Ammon's horn (tissue), 1 donor: ENCODE results near the gene WASHC4.
"Not testable (repeated sequence)": the region's sequence is repeated elsewhere in the genome, so short reads cannot be mapped to it uniquely, and the experiment has no call there.

Source experiments
- DNase-seq: peaks from one replicate; pipeline ENCODE4 v3.0.0-alpha.2; 2016; ENCODE audit warnings: low spot score

Gene WASHC4

DNA sequence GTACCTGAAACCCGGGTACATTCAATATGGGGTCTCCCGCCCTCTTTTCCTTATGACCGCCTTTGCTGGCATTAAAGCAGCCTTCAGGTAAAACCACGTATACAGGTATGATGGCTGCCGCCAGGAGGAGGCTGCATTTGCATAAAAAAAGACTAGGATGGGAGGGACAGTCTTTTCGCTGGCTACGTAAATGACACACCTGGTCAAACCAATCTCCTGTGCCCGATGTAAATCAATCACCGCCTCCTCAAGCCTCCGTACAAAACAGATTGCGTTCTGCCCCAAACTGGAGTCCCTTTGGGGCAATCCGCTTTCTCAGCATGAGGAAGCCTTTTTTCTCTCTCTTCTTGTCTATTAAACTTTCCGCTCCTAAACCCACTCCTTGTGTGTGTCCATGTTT, 15.2 kb upstream of the WASHC4 start:
- no peak for DNase-seq

DNA sequence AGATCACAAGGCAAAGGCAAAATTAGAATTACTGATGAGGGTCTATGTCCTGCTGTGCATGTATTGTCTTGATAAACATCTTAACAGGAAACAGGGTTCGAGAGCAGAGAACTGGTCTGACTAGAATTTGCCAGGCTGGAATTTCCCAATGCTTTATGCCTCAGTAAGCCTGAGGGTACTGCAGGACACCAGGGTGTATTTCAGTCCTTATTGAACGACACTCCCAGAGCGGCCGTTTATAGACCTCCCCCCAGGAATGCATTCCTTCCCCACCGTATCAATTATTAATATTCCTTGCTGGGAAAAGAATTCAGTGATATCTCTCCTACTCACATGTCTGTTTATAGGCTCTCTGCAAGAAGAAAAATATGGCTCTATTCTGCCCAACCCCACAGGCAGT, 12.2 kb upstream of the WASHC4 start:
- not testable (repeated sequence) for DNase-seq

DNA sequence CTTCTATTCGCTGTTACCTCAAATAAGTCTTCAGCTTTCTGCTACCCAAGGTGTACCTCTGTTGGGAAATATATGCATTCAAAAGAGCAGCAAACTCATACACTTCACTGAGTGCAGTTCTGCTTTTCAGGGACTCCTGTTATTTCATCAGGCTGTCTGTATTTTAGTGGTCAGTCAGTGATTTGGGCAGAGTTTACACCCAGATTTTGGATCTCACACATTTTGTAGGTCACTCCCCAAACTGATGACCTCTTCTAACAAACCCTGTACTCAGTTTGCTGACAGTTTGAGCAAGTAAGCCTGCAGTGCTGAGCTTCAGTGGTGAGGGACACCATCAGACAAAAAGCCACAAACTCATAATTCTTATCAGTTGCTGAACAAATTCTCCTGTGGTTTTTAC, 8.2 kb upstream of the WASHC4 start:
- DNase-seq: no peak

DNA sequence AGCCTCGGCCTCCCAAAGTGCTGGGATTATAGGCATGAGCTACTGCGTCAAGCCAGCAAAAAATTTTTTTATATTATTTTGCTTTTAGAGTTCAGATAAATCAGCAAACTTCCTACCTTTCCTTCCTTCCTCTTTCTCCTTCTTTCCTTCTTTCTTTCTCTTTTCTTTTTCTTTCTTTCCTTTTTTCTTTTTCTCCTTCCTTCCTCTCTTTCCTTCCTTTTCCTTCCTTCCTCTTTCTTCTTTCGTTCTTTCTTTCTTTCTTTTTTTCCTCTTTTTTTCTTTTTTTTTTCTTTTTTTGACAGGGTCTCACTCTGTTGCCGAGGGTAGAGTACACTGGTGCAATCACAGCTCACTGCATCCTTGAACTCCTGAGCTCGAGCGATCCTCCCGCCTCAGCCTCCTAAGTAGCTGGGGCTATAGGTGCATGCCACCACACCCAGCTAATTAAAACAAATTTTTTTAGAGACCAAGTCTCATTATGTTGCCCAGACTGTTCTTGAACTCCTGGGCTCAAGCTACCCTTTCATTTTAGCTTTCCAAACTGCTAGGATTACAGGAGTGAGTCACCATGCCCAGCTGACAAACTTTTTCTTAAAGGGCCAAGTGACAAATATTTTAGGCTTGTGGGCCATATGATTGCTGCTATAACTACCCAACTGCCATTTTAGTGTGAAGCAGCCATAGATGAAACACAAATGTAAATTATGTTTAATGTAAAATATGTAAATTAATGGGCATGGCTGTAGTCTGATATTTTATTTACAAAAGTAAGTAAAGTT, 7.1 kb upstream of the WASHC4 start:
- DNase-seq: no peak

DNA sequence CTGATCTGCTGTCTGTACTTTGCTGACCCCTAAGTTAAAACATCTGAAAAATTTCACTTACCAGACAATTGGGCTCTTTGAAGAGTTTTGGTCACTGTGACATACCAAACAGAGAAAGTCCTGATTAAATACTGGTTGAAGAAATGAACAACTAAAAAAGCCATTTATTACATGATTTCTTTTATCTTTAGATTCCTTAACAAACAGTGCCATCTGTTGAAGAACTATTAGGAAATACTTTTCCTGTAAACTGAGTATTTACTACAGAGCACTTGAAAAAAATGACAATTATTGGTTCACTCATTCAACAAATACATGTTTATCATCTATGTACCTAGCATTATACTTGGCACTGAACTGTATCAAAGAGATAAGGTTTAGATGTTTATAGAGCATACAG, 6.5 kb upstream of the WASHC4 start:
- no peak for DNase-seq

DNA sequence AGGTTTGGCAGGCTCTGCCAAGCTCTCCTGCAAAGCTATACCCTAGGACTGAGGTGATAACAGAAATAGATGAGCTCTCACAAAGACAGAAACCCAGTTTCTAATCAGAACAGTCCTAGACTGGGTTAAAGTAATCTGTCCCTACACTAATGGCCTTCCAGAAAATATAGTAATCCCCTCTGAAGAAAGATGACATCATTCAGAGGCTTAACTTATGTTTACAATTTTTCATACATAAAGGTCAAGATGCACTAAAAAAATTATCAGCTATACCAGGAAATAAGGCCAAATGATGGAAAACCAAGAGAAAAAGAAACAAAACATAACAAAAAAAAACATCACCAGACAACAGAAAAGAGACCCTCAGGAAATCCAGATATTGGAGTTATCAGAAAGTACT, 4.9 kb upstream of the WASHC4 start:
- no peak for DNase-seq

DNA sequence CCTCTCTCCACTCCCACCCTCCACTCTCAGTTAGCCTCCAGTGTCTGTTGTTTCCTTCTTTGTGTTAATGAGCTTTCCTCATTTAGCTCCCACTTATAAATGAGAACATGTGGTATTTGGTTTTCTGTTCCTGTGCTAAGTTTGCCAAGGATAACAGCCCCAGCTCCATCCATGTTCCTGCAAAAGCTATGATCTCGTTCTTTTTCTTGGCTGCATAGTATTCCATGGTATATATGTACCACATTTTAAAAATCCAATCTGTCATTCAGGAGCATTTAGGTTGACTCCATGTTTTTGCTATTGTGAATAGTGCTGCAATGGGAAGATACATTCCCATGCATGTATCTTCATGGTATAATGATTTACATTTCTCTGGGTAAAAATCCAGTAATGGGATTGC, 2.8 kb upstream of the WASHC4 start:
- no peak for DNase-seq

DNA sequence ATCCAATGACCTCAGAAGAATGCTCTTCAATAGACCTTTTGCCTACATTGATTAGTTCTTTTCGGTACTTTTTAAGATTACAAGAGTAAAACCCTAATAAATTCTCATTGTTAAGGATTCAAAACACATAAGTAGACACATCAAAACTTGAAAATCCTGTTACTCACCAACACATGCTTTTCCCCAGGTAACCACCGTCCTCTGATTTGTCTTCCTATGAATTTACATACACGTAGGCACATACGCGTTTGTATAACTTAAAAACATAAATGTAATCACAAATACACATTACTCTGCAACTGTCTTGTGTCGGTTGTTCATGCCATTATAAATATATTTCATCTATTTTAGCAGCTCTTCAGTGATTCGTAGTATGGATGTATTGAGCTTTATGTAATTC, 910 bp upstream of the WASHC4 start:
- DNase-seq: no peak

DNA sequence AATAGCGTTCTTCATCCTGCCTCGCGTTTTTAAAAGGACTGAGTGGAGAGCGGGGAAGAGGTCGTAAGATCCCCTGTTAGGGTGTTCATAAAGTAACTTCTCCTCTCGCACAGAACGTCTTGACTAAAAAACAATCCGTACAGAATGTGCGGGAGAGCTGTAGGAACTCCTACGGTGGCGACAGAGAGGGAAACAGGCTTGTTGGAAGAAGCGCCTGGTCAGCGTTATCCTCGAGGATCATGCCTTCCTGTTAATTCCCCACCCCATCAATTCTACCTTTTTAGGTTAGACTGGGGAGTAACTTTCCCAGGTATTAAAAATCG, 399 bp upstream of the WASHC4 start:
- peak; percentile 73 for DNase-seq

DNA sequence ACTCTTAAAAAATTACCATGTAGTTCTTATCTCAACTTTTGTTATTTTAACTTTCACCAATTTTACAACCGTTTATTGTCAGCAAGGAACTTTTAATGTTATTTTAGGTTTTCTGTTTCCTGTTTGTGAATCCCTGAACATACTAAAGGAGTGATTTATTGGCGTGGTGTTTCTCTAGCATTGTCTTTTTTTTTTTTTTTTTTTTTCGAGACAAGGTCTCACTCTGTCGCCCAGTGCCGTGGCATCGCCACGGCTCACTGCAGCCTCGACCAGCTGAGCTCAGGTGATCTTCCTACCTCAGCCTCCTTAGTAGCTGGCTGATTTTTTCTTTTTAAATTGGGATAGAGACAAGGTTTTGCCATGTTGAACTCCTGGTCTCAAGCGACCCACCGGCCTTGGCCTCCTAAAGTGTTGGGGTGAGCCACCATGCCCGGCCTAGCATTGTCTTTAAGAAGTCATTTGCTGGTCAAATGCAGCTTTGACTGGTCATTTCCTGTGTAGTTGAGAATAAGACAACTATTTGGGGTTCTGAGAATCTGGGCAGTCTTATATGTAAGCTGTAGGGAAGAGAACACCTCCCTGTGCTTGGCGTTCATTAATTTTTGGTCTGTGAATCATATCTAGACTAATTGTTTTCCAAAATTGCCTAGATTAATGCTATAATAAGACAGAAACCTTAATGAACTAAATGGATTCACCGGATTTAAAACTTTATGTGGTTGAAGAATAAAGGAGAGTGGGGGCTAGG, 2.1 kb downstream of the WASHC4 start:
- no peak for DNase-seq

DNA sequence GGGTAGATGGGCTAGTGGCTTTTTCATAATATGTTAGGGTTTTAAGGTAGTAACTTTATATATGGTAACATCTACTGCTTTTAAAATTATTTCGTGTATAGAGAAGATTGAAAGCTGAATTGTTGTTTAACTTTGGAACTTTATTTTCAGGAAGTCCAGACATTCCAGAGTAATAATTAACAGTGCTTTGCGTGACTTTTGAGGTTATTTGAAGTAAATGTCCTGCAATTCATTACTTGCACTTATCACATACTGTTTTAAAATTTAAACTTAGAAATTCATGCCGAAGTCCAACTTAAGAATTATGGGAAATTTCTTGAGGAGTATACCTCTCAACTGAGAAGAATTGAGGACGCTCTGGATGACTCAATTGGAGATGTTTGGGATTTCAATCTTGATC, 3.3 kb downstream of the WASHC4 start:
- no peak for DNase-seq

DNA sequence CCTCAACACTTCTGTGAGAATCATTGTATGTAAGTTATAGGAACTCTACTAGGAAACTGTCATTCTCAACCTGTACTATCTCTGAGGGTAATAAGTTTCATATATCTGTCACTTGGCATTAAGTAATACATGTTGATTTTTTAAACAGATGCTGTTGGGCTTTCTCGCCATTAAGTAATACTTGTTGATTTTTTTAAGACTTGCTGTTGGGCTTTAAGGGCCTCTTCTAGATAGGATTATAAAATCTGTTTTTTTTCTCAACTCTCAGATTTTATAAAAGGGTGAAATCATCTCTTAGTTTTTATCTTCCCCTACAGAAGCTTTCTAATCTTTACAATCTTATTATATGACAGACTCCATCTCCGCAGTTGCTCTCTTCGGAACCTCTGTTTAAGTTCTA, 5.6 kb downstream of the WASHC4 start:
- DNase-seq: no peak

DNA sequence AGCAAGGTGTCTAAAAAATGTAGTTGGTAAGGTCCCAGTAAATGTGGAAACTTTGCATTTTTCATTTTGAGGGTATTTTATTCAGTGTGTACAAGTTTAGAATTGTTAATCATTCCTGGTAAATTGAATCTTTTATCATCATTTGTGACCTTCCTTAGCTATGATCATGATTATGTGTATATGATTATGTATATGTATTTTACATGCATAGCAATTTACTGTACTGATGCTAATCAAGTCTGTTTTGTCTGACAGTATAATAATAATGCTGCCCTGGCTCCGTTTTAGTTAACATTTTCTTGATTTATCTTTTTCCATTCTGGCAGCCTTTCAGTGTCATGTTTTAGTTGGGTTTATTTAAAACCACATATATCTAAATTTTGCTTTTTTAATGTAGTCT, 9.4 kb downstream of the WASHC4 start:
- DNase-seq: no peak

DNA sequence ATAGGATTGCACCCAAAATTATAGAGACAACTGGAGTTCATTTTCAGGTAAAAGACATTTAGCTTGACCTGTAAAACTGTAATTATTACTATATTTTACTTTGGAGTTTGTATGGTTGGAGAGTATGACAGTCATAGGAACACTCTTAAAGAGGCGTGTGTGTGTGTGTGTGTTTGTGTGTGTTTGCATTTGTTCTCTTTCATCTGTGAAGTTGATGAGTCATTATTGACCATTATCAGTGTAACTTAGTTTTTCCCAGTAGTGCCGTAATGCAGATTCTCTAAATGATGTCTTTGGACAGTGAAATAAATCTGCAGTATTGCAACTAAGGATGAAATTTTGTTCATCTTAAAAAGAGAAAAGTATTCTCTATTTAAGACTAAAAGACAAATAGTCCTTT, 13.0 kb downstream of the WASHC4 start:
- DNase-seq: no peak

DNA sequence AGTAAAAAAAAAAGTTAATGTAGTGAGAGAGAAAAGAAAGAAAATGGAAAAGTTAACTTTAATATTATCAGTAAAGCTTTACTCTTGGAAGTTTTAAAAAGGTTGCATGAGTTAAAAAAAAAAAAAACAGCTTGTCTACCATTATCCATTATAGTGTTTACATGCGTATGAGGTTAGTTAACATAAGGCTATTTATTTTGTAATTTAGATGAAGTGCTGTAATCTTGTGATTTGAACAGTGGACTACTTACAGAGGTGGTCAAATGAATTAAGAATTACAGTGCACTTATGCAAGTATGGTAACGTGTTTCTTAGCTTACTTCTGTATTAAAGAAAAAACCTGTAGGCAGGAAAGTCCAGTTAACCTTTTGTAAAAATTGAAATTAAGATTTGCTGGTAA, 30.7 kb downstream of the WASHC4 start:
- no peak for DNase-seq

DNA sequence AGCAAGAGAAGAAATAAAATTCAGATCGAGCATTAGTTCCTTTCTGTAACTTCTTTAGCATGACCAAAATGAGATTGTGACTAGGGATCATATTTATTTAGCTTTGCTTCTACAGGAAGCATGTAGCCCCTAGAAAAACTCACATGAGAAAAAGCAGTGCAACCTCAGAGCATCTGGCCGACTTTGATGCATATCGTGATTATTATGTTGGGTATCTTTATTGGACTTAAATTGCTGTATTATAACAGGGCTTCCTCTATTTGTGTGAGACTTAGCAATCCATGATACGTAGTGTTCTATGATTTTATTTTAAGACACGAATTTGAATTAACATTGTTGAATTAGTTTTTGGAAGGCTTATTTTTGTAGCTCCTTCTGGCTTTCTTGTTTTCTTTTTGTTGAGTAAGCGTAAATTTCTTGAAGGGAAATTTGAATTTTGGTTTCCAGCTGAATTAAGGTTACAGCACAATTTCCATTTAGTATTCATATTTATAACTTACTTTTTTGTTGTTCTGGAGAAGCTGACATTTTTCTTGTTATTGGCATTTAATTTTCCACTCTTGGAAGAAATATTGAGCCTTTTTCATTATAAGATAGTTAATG, 33.9 kb downstream of the WASHC4 start:
- no peak for DNase-seq

DNA sequence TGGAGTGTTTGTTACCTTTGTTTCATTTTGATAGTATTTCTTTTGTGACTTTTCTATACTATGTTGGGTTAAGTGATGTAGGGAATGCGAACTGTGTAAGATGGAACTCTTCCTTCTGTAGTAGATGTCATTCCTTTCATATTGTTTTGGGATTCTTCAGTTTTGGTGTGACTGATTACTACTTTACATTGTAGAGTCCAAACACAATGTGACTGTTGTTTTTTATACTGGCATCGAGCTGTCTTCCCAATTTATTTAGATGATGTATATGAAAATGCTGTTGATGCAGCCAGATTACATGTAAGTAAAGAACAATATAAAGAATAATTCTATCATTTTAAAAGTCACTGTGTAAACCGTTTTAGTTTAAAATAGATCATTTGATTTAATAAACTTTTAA, 34.7 kb downstream of the WASHC4 start:
- no peak for DNase-seq

DNA sequence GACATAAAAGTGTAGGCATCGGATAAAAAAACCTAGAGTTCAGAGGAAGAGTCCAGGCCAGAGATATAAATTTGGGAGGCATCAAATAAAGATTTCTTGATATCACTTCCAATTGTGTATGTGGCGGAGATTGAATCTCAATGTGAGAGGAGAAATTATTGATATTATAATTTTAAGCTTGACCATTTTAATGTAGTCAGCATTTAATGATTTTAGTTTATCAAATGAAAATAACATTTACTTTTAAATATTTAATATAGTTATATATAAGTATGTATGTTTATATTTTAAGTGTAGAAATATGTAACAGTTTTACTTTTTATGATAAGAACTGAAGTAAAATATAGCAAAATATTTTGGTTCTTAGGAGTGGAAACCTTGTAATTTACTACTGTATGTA, 48.7 kb downstream of the WASHC4 start:
- DNase-seq: no peak

DNA sequence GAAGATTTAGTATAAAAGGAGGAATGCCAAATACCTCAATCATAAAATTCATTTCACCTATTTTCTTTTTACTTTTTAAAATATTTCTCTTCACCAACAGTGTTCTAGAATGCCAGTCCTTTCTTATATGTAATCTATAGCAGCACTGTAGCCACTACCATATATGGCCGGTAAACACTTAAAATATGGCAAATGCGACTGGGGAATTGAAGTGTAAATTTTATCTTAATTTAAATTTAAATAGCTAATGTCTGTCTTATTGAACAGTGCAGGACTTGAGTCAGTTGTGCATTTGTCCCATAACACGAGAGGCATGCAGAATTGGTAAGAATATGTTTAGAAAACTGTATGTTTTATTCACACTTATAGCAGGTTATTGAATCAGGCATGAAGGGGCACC, 50.1 kb downstream of the WASHC4 start:
- no peak for DNase-seq

DNA sequence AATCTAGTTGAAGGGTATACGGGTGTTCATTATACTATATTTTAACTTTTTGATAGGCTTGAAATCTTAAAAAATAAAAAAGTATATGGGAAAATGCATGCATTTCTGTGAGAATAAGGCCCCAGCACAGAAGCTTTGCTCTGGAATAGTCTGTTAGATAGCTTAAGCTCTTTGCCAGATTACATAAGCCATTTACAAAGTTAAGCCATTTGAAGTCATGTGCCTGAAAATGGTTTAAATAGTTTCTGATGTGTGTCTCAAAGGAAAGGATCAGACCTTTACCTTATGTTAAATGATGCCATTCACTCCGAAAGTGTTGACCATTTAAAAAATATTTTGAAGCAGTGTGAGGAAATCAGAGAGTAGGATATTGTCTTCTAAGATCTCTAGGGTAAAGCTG, 51.3 kb downstream of the WASHC4 start:
- no peak for DNase-seq

DNA sequence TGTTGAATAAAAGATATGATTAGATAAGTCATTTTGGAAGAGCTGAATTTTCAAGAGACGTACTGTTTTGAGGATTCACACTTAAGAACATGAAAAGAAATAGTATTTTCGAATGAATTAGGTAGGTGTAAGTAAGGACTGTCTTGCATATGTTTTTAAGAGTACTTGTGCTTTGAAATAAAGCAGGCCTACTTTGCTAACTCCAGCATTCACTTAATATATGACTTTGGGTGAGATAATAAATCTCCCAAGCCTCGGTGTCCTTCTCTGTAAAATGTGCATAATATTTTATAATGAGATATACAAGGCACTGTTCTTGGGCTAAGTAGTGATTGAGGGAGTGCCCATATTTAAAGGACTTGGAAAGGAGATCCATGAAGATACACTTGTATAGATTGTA, 54.6 kb downstream of the WASHC4 start:
- DNase-seq: no peak

DNA sequence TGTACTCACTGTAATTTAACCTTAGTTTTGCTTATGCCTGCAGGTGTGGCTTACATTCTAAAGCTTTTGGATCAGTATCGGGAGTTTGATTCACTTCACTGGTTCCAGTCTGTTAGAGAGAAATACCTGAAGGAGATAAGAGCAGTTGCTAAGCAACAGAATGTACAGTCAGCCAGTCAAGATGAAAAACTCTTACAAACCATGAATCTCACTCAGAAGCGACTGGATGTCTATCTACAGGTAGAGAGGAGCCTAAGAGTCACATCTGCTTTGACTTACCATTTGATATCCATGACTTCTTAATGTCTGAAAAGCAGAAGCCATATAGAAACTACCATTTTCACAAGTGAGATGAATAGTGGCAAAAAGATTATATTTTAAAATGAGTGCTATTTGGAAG, 56.5 kb downstream of the WASHC4 start:
- no peak for DNase-seq

DNA sequence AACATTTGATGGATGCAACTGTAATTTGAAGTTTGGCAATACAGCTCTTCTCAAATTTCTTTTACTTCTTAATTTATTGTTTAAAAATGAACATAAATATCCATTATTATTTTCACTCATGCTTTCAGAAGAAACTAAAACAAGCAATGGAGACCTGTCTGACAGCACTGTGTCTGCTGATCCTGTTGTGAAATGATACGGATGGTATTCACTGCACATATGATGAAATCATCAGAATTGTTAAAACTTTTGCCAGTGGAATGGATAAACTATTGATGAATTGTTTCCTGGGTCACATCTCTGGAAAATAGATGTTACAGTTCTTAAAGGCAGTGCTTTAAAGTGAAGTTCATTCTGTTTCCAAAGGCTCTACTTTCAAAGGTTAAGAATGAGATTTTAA, 59.2 kb downstream of the WASHC4 start:
- no peak for DNase-seq

DNA sequence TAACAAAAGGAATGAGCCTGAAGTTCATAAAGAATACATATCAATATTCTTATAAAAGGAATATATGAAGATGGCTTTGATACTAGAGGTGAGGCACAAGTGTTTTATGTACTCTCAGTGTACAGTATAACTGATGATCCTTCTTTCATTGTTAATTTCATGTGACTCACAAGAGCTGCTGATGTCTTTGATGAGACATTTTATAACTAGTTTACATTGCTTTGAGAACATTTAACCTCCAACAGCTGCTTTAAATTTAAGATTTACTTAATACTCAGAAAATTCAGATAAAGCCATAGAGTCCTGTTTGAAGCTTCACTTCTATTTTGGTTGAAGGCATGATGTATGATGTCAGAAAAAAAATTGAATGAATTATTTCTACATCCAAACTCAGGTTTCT, 59.8 kb downstream of the WASHC4 start:
- DNase-seq: no peak
